Measurements from ENCODE around the gene KXD1.

- TF ChIP-seq CHD2 (IDR thresholded peaks at IDR 0.05; ENCODE audit: low read length, partially characterized antibody) (no peak), HOXA7 (CRISPR knock-in tag; IDR thresholded peaks at IDR 0.05) (no peak), KDM1A (IDR thresholded peaks at IDR 0.05; ENCODE audit: low read depth) (no peak), POLR2A (IDR thresholded peaks at IDR 0.05; ENCODE audit: low read length) (no peak), HDAC2 (IDR thresholded peaks at IDR 0.05) (no peak), SMC3 (IDR thresholded peaks at IDR 0.05) (no peak), MYC (IDR thresholded peaks at IDR 0.05; ENCODE audit: borderline replicate concordance, low read length) (no peak), CEBPB (IDR thresholded peaks at IDR 0.05) (no peak), MAZ (IDR thresholded peaks at IDR 0.05; ENCODE audit: borderline replicate concordance, low read depth, low read length) (no peak), RAD21 (conservative IDR thresholded peaks at IDR 0.05 in 1 of 2, IDR thresholded peaks at IDR 0.05 in 1 of 2) (no peak), RCOR1 (IDR thresholded peaks at IDR 0.05; ENCODE audit: low read depth, low read length) (no peak)
- TF ChIP-seq, protein P1, sequence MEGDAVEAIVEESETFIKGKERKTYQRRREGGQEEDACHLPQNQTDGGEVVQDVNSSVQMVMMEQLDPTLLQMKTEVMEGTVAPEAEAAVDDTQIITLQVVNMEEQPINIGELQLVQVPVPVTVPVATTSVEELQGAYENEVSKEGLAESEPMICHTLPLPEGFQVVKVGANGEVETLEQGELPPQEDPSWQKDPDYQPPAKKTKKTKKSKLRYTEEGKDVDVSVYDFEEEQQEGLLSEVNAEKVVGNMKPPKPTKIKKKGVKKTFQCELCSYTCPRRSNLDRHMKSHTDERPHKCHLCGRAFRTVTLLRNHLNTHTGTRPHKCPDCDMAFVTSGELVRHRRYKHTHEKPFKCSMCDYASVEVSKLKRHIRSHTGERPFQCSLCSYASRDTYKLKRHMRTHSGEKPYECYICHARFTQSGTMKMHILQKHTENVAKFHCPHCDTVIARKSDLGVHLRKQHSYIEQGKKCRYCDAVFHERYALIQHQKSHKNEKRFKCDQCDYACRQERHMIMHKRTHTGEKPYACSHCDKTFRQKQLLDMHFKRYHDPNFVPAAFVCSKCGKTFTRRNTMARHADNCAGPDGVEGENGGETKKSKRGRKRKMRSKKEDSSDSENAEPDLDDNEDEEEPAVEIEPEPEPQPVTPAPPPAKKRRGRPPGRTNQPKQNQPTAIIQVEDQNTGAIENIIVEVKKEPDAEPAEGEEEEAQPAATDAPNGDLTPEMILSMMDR (IDR thresholded peaks at IDR 0.05), result no peak
These were observed 50.6 kb downstream of the KXD1 start for GRCh38 chr19:18608102-18608804.
